Glutamatergic neuron (in vitro differentiated cells): ENCODE data around the gene ZNF329. TPM values are rescaled to one million over a fixed set of nuclear protein-coding genes. Genes with fewer than 3 reads are reported as not detected.

ENCODE experiments used
- DNase-seq: peaks from one replicate; pipeline ENCODE4 v3.0.0; 2022
- H3K27ac Mint-ChIP-seq: one replicate; pipeline ENCODE4 v1.8.0; 2020; ENCODE audit warnings: mild to moderate bottlenecking, mixed read lengths, inconsistent platforms; ENCODE audit not compliant: unreplicated experiment
- H3K27me3 Mint-ChIP-seq: one replicate; pipeline ENCODE4 v1.8.0; 2020; ENCODE audit warnings: mild to moderate bottlenecking, moderate library complexity, mixed read lengths, inconsistent platforms; ENCODE audit not compliant: unreplicated experiment
- H3K36me3 Mint-ChIP-seq: one replicate; pipeline ENCODE4 v1.8.0; 2020; ENCODE audit warnings: mild to moderate bottlenecking, mixed read lengths, inconsistent platforms; ENCODE audit not compliant: unreplicated experiment
- H3K4me1 Mint-ChIP-seq: one replicate; pipeline ENCODE4 v1.8.0; 2020; ENCODE audit warnings: mild to moderate bottlenecking, low read depth, mixed read lengths, inconsistent platforms; ENCODE audit not compliant: unreplicated experiment
- H3K4me3 Mint-ChIP-seq: one replicate; pipeline ENCODE4 v1.8.0; 2020; ENCODE audit warnings: mild to moderate bottlenecking, mixed read lengths, inconsistent platforms; ENCODE audit not compliant: unreplicated experiment
- H3K9me3 Mint-ChIP-seq: one replicate; pipeline ENCODE4 v1.8.0; 2020; ENCODE audit warnings: mild to moderate bottlenecking, moderate library complexity, mixed read lengths, inconsistent platforms; ENCODE audit not compliant: unreplicated experiment
- CTCF ChIP-seq: fragments of 200-600 bp; sonication (generic); IDR thresholded peaks from one replicate; pipeline ENCODE4 v1.5.0; 2021; ENCODE audit not compliant: partially characterized antibody, unreplicated experiment
- total RNA-seq: library from RNA; stranded (reverse); fragmentation: NEBNext Ultra II Directional; extraction: Animal tissue kit (Norgen Biotek cat#: 25700); gene quantifications from one replicate; pipeline ENCODE4 v1.2.1, GENCODE V29; 2021; ENCODE audit not compliant: unreplicated experiment

The ZNF329 gene
- total RNA-seq, 1 donor from 2014 or later: 14.1 TPM

GRCh38 chr19:58182577-58182988, 32.0 kb upstream of the ZNF329 start:
- H3K4me3 Mint-ChIP-seq: peak overlapping the region; percentile 92
- no peak for TF ChIP-seq CTCF
- peaks cover 18% of the 10 kb centered on the region for H3K27me3 Mint-ChIP-seq
- no peak for DNase-seq
- peak overlapping the region; percentile 98 for H3K27ac Mint-ChIP-seq
- peaks cover 47% of the 10 kb centered on the region for H3K36me3 Mint-ChIP-seq
- H3K9me3 Mint-ChIP-seq: peaks cover 31% of the 10 kb centered on the region
- no peaks in the 10 kb centered on the region for H3K4me1 Mint-ChIP-seq

GRCh38 chr19:58181902-58182576, 31.4 kb upstream of the ZNF329 start:
- Mint-ChIP-seq H3K27me3 (peaks cover 18% of the 10 kb centered on the region), H3K4me1 (no peaks in the 10 kb centered on the region), H3K9me3 (peaks cover 33% of the 10 kb centered on the region), H3K4me3 (peak overlapping the region; percentile 92), H3K27ac (peak overlapping the region; percentile 98), H3K36me3 (peaks cover 52% of the 10 kb centered on the region)
- peak; percentile 36 for DNase-seq
- peak; percentile 44 for TF ChIP-seq CTCF

- no peak for DNase-seq
- Mint-ChIP-seq H3K4me1 (no peaks in the 10 kb centered on the region), H3K36me3 (peaks cover 12% of the 10 kb centered on the region), H3K9me3 (peaks cover 25% of the 10 kb centered on the region), H3K4me3 (no peak overlapping the region), H3K27ac (no peak overlapping the region), H3K27me3 (peaks cover 5% of the 10 kb centered on the region)
- no peak for TF ChIP-seq CTCF
These were observed 20.3 kb upstream of the ZNF329 start for GRCh38 chr19:58170860-58171259.

GRCh38 chr19:58166708-58167280, 16.2 kb upstream of the ZNF329 start:
- H3K9me3 Mint-ChIP-seq: peaks cover 23% of the 10 kb centered on the region
- no peak overlapping the region for H3K4me3 Mint-ChIP-seq
- no peak for TF ChIP-seq CTCF
- no peak for DNase-seq
- peaks cover 6% of the 10 kb centered on the region for H3K27me3 Mint-ChIP-seq
- H3K4me1 Mint-ChIP-seq: no peaks in the 10 kb centered on the region
- H3K27ac Mint-ChIP-seq: no peak overlapping the region
- H3K36me3 Mint-ChIP-seq: peaks cover 18% of the 10 kb centered on the region

- Mint-ChIP-seq H3K4me3 (no peak overlapping the region), H3K27me3 (peaks cover 6% of the 10 kb centered on the region), H3K27ac (no peak overlapping the region), H3K36me3 (peaks cover 21% of the 10 kb centered on the region), H3K9me3 (peaks cover 23% of the 10 kb centered on the region), H3K4me1 (no peaks in the 10 kb centered on the region)
- TF ChIP-seq CTCF: no peak
- DNase-seq: no peak
These were observed 15.7 kb upstream of the ZNF329 start for GRCh38 chr19:58166268-58166667.
